HepG2 (cell line): ENCODE data around the gene ARHGAP45. TPM values are rescaled to one million over a fixed set of nuclear protein-coding genes. Genes with fewer than 3 reads are reported as not detected.
A peak's percentile ranks its signal among the peaks of the same experiment; 100 is the strongest.

Experiments used
- AGO2 ChIP-seq: fragments of 200-400 bp; formaldehyde crosslinking; optimal IDR thresholded peaks from 2 replicates; pipeline ENCODE3; 2017; ENCODE audit warnings: mild to moderate bottlenecking, low read depth, low read length, moderate library complexity
- ASH2L ChIP-seq: fragments of 300-600, 200-600 bp; sonication (generic); IDR thresholded peaks from 2 replicates; pipeline ENCODE4 v1.7.0; 2017; ENCODE audit warnings: low read depth, mild to moderate bottlenecking, moderate library complexity, mixed read lengths, low read length; ENCODE audit not compliant: insufficient read length
- ATRX ChIP-seq: sonication (generic); formaldehyde crosslinking; IDR thresholded peaks from 2 replicates; pipeline ENCODE4 v1.4.0; 2020; ENCODE audit warnings: missing genetic modification reagents, borderline replicate concordance
- FOXC1 ChIP-seq: sonication (generic); formaldehyde crosslinking; IDR thresholded peaks from 2 replicates; pipeline ENCODE4 v1.8.0; 2022; ENCODE audit warnings: mild to moderate bottlenecking, missing genetic modification reagents, borderline replicate concordance
- FOXO1 ChIP-seq: sonication (generic); formaldehyde crosslinking; IDR thresholded peaks from 2 replicates; pipeline ENCODE4 v1.4.0; 2020; ENCODE audit warnings: missing genetic modification reagents
- KDM5B ChIP-seq: sonication (generic); formaldehyde crosslinking; IDR thresholded peaks from 2 replicates; pipeline ENCODE4 v1.4.0; 2020; ENCODE audit warnings: missing genetic modification reagents, mild to moderate bottlenecking, borderline replicate concordance
- RBFOX2 ChIP-seq: fragments of 200-400 bp; formaldehyde crosslinking; IDR thresholded peaks from 2 replicates; pipeline ENCODE4 v1.6.1; 2017; ENCODE audit warnings: low read depth, mild to moderate bottlenecking, low read length
- RELA ChIP-seq: sonication (generic); formaldehyde crosslinking; IDR thresholded peaks from 2 replicates; pipeline ENCODE4 v1.4.0; 2020; ENCODE audit warnings: missing genetic modification reagents
- SP140L ChIP-seq: sonication (generic); formaldehyde crosslinking; IDR thresholded peaks from 2 replicates; pipeline ENCODE4 v1.4.0; 2020; ENCODE audit warnings: missing genetic modification reagents, borderline replicate concordance
- TGIF2 ChIP-seq: IDR thresholded peaks from 2 replicates; pipeline ENCODE4 v1.6.1; 2016; ENCODE audit warnings: control low read depth, missing compliant biosample characterization
- ZKSCAN5 ChIP-seq: sonication (generic); formaldehyde crosslinking; IDR thresholded peaks from 2 replicates; pipeline ENCODE4 v1.5.1; 2020; ENCODE audit warnings: mild to moderate bottlenecking, missing genetic modification reagents
- ZNF224 ChIP-seq: sonication (generic); formaldehyde crosslinking; IDR thresholded peaks from 2 replicates; pipeline ENCODE4 v1.5.0; 2020; ENCODE audit warnings: mild to moderate bottlenecking, missing genetic modification reagents
- ZNF263 ChIP-seq: sonication (generic); formaldehyde crosslinking; IDR thresholded peaks from 2 replicates; pipeline ENCODE4 v1.4.0; 2020; ENCODE audit warnings: missing genetic modification reagents
- ZNF350 ChIP-seq: sonication (generic); formaldehyde crosslinking; IDR thresholded peaks from 2 replicates; pipeline ENCODE4 v1.4.0; 2020; ENCODE audit warnings: mild to moderate bottlenecking, low read depth, missing genetic modification reagents, borderline replicate concordance
- ZNF597 ChIP-seq: sonication (generic); formaldehyde crosslinking; IDR thresholded peaks from 2 replicates; pipeline ENCODE4 v1.5.0; 2020; ENCODE audit warnings: missing genetic modification reagents
- ZNF790 ChIP-seq: sonication (generic); formaldehyde crosslinking; IDR thresholded peaks from 2 replicates; pipeline ENCODE4 v1.8.0; 2022; ENCODE audit warnings: missing genetic modification reagents, mild to moderate bottlenecking, borderline replicate concordance
- ZNF891 ChIP-seq: sonication (generic); formaldehyde crosslinking; IDR thresholded peaks from 2 replicates; pipeline ENCODE4 v1.5.0; 2020; ENCODE audit warnings: mild to moderate bottlenecking, missing genetic modification reagents
- polyA plus RNA-seq, 8 experiments: library from polyadenylated mRNA; depleted of rRNA in 3 of 8; stranded (reverse) in 7 of 8; unstranded in 1 of 8; fragments of >200 nt; fragmentation: Illumina TruSeq in 4 of 8; extraction: Trizol in 4 of 8; gene quantifications; 2 replicates each; pipeline versions ENCODE4 v1.2.1 to v1.2.3, GENCODE V29; 2011 to 2016; ENCODE audit warnings: low read depth in 4 of 8, missing spikeins in 1 of 8, mixed read lengths in 1 of 8; ENCODE audit not compliant: insufficient read depth in 1 of 8
- total RNA-seq, 5 experiments: library from RNA; depleted of rRNA; stranded (reverse); fragments of >200 nt; fragmentation: Illumina TruSeq; extraction: Trizol; gene quantifications; 2 replicates each; pipeline ENCODE4 v1.2.3, GENCODE V29; 2016; ENCODE audit warnings: low read depth in 1 of 5
- TF ChIP-seq, protein P1 (sequence below): sonication (generic); formaldehyde crosslinking; IDR thresholded peaks from 2 replicates; pipeline ENCODE4 v1.5.0; 2020; ENCODE audit warnings: mild to moderate bottlenecking, missing genetic modification reagents, borderline replicate concordance
- TF ChIP-seq, protein P2 (sequence below): sonication (generic); formaldehyde crosslinking; IDR thresholded peaks from 2 replicates; pipeline ENCODE4 v1.4.0; 2020; ENCODE audit warnings: mild to moderate bottlenecking, missing genetic modification reagents, borderline replicate concordance
- TF ChIP-seq, protein P3 (sequence below): sonication (generic); formaldehyde crosslinking; IDR thresholded peaks from 2 replicates; pipeline ENCODE4 v1.8.1; 2023; ENCODE audit warnings: mild to moderate bottlenecking, missing genetic modification reagents

ARHGAP45 gene
- total and polyA plus RNA-seq, 2 of the 13 experiments (the other 11 are each of a cell fraction or from before 2014, with no cell fraction given) = 0.84 to 32.0 TPM

DNA sequence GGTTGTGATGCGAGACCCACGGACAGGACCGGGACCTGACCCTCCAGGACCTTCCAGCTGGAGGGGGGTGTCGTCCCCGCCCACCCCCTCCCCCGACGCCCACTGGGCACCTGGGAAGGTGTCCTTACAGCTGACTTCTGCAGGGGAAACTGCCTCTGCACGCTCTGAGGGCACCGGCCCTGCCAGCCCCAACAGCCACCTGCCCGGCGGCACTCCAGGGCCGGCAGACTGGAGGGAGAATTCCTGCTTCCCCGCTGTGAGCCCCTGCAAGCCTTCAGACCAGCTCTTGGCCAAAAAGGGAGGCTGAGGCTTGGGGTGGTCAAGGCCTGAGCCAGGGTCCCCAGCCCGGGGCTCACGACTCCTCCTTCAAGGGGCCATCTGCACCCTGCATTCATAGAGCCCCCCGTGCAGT is 39.3 kb upstream of the ARHGAP45 start (continued):
- TF ChIP-seq FOXC1 (CRISPR knock-in tag) (0 out of 2 replicates have a peak, but pooled peaks have one; percentile 32), ZNF224 (CRISPR knock-in tag) (0 out of 2 replicates have a peak, but pooled peaks have one; percentile 44), ASH2L (peak; percentile 21), TGIF2 (CRISPR knock-in tag) (no peak), ZNF790 (CRISPR knock-in tag) (no peak), RELA (CRISPR knock-in tag) (no peak), RBFOX2 (peak; percentile 58; the same call in 1 of the 2 replicates), ZNF891 (CRISPR knock-in tag) (no peak), SP140L (CRISPR knock-in tag) (no peak), ZNF597 (CRISPR knock-in tag) (no peak), FOXO1 (no peak), ZNF263 (CRISPR knock-in tag) (no peak), ATRX (no peak), AGO2 (peak; percentile 26), ZKSCAN5 (no peak), KDM5B (peak; percentile 26; the same call in 1 of the 2 replicates), ZNF350 (no peak)
- TF ChIP-seq, protein P1, sequence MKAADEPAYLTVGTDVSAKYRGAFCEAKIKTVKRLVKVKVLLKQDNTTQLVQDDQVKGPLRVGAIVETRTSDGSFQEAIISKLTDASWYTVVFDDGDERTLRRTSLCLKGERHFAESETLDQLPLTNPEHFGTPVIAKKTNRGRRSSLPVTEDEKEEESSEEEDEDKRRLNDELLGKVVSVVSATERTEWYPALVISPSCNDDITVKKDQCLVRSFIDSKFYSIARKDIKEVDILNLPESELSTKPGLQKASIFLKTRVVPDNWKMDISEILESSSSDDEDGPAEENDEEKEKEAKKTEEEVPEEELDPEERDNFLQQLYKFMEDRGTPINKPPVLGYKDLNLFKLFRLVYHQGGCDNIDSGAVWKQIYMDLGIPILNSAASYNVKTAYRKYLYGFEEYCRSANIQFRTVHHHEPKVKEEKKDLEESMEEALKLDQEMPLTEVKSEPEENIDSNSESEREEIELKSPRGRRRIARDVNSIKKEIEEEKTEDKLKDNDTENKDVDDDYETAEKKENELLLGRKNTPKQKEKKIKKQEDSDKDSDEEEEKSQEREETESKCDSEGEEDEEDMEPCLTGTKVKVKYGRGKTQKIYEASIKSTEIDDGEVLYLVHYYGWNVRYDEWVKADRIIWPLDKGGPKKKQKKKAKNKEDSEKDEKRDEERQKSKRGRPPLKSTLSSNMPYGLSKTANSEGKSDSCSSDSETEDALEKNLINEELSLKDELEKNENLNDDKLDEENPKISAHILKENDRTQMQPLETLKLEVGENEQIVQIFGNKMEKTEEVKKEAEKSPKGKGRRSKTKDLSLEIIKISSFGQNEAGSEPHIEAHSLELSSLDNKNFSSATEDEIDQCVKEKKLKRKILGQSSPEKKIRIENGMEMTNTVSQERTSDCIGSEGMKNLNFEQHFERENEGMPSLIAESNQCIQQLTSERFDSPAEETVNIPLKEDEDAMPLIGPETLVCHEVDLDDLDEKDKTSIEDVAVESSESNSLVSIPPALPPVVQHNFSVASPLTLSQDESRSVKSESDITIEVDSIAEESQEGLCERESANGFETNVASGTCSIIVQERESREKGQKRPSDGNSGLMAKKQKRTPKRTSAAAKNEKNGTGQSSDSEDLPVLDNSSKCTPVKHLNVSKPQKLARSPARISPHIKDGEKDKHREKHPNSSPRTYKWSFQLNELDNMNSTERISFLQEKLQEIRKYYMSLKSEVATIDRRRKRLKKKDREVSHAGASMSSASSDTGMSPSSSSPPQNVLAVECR (CRISPR knock-in tag) = no peak
- TF ChIP-seq, protein P2, sequence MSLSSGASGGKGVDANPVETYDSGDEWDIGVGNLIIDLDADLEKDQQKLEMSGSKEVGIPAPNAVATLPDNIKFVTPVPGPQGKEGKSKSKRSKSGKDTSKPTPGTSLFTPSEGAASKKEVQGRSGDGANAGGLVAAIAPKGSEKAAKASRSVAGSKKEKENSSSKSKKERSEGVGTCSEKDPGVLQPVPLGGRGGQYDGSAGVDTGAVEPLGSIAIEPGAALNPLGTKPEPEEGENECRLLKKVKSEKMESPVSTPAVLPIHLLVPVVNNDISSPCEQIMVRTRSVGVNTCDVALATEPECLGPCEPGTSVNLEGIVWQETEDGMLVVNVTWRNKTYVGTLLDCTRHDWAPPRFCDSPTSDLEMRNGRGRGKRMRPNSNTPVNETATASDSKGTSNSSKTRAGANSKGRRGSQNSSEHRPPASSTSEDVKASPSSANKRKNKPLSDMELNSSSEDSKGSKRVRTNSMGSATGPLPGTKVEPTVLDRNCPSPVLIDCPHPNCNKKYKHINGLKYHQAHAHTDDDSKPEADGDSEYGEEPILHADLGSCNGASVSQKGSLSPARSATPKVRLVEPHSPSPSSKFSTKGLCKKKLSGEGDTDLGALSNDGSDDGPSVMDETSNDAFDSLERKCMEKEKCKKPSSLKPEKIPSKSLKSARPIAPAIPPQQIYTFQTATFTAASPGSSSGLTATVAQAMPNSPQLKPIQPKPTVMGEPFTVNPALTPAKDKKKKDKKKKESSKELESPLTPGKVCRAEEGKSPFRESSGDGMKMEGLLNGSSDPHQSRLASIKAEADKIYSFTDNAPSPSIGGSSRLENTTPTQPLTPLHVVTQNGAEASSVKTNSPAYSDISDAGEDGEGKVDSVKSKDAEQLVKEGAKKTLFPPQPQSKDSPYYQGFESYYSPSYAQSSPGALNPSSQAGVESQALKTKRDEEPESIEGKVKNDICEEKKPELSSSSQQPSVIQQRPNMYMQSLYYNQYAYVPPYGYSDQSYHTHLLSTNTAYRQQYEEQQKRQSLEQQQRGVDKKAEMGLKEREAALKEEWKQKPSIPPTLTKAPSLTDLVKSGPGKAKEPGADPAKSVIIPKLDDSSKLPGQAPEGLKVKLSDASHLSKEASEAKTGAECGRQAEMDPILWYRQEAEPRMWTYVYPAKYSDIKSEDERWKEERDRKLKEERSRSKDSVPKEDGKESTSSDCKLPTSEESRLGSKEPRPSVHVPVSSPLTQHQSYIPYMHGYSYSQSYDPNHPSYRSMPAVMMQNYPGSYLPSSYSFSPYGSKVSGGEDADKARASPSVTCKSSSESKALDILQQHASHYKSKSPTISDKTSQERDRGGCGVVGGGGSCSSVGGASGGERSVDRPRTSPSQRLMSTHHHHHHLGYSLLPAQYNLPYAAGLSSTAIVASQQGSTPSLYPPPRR = no peak
- TF ChIP-seq, protein P3, sequence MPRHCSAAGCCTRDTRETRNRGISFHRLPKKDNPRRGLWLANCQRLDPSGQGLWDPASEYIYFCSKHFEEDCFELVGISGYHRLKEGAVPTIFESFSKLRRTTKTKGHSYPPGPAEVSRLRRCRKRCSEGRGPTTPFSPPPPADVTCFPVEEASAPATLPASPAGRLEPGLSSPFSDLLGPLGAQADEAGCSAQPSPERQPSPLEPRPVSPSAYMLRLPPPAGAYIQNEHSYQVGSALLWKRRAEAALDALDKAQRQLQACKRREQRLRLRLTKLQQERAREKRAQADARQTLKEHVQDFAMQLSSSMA (CRISPR knock-in tag) = no peak
